HepG2 (cell line): ENCODE measurements around the gene RNF14. TPM values are rescaled to one million over a fixed set of nuclear protein-coding genes. Genes with fewer than 3 reads are reported as not detected.
"Not testable (repeated sequence)": the region's sequence is repeated elsewhere in the genome, so short reads cannot be mapped to it uniquely, and the experiment has no call there.

Source experiments
- ATAC-seq: fragments of 200-7000 bp; cut with Tn5 transposase; 3 replicates; pipeline ENCODE4 v1.9.1; 2020; ENCODE audit warnings: mild to moderate bottlenecking, moderate library complexity
- BruUV-seq: library from RNA; stranded (reverse); fragments of 400-500 nt; replicated peaks from 2 replicates; lab custom pipeline; 2021; lab: Mats Ljungman, UMichigan
- CTCF ChIA-PET: fragments of 300-600 bp; formaldehyde crosslinking; extraction: SDS; loops from one replicate; lab custom pipeline; 2021; ENCODE audit warnings: low total read pairs, inconsistent platforms, low intra/inter-chr PET ratio; lab: Yijun Ruan, JAX
- POLR2A ChIA-PET: fragments of 350-600 bp; sonication (Branson Sonifier 250); formaldehyde crosslinking; loops from one replicate; lab custom pipeline; 2020; ENCODE audit warnings: antibody characterized with exemption, inconsistent platforms; lab: Yijun Ruan, JAX
- DNase-seq: peaks from one replicate; pipeline ENCODE4 v3.0.0-alpha.2; 2015; ENCODE audit warnings: low spot score
- FAIRE-seq: peaks from 3 replicates; lab custom pipeline; 2011; peaks lifted over from hg19 to GRCh38; lab: Jason Lieb, UNC
- H2AFZ ChIP-seq: one replicate; pipeline ENCODE4 v1.6.1; 2011; ENCODE audit warnings: low read length, inconsistent platforms
- H3K27ac ChIP-seq: fragments of 300-600 bp; 3 replicates; pipeline ENCODE4 v1.8.0; 2011; ENCODE audit warnings: mixed run types, mild to moderate bottlenecking, mixed read lengths, low read length, inconsistent platforms; ENCODE audit not compliant: insufficient read depth; ENCODE audit errors: extremely low read length
- H3K27me3 ChIP-seq, 2 experiments: fragments of 200-600 bp in 1 of 2; 2 replicates in 1 of 2; 3 replicates in 1 of 2; pipeline versions ENCODE4 v1.6.0 to v1.8.0; 2011; ENCODE audit warnings: low read length in 2 of 2, mild to moderate bottlenecking in 2 of 2, moderate library complexity in 2 of 2, inconsistent platforms in 1 of 2; ENCODE audit not compliant: insufficient read depth in 2 of 2, control insufficient read depth in 1 of 2
- H3K36me3 ChIP-seq, 2 experiments: fragments of 200-600 bp in 1 of 2; replicated peaks in 1 of 2; 2 replicates in 1 of 2; 3 replicates in 1 of 2; pipeline versions ENCODE4 v1.5.1 to v1.8.0; 2011; ENCODE audit warnings: low read length in 2 of 2, inconsistent platforms in 1 of 2; ENCODE audit not compliant: insufficient read depth in 2 of 2, control insufficient read depth in 1 of 2
- H3K4me1 ChIP-seq: 2 replicates; pipeline ENCODE4 v1.5.1; 2012; ENCODE audit warnings: low read length, inconsistent platforms; ENCODE audit not compliant: insufficient read depth
- H3K4me2 ChIP-seq: 2 replicates; pipeline ENCODE4 v1.6.0; 2011; ENCODE audit warnings: low read depth, low read length, inconsistent platforms
- H3K4me3 ChIP-seq, 3 experiments: fragments of 200-600 bp in 1 of 3; sonication (generic), shearing (Covaris generic) in 1 of 3; replicated peaks in 1 of 3; 2 replicates each; pipeline ENCODE4 v1.5.1; 2011 to 2016; ENCODE audit warnings: low read length in 3 of 3, inconsistent platforms in 2 of 3, low read depth in 2 of 3, mild to moderate bottlenecking in 2 of 3, control low read depth in 1 of 3, mixed read lengths in 1 of 3; ENCODE audit not compliant: insufficient read depth in 1 of 3
- H3K79me2 ChIP-seq: one replicate; pipeline ENCODE4 v1.6.1; 2011; ENCODE audit warnings: low read length, inconsistent platforms; ENCODE audit not compliant: insufficient read depth
- H3K9ac ChIP-seq: 2 replicates; pipeline ENCODE4 v1.6.0; 2011; ENCODE audit warnings: mild to moderate bottlenecking, low read depth, low read length, inconsistent platforms; ENCODE audit not compliant: insufficient read depth
- H3K9me3 ChIP-seq: 2 replicates; pipeline ENCODE4 v1.5.1; 2012; ENCODE audit warnings: mild to moderate bottlenecking, low read length
- H4K20me1 ChIP-seq: 2 replicates; pipeline ENCODE4 v1.6.0; 2011; ENCODE audit warnings: inconsistent platforms, mild to moderate bottlenecking, low read length, moderate library complexity; ENCODE audit not compliant: insufficient read depth
- DNMT3B ChIP-seq: conservative IDR thresholded peaks from 2 replicates; pipeline ENCODE4 v1.6.1; 2016; ENCODE audit warnings: missing biosample characterization, control low read depth
- FOXM1 ChIP-seq: sonication (generic); formaldehyde crosslinking; IDR thresholded peaks from 2 replicates; pipeline ENCODE4 v1.5.0; 2020; ENCODE audit warnings: missing genetic modification reagents
- RXRA ChIP-seq: sonication (generic); formaldehyde crosslinking; IDR thresholded peaks from 2 replicates; pipeline ENCODE4 v1.5.1; 2020; ENCODE audit warnings: missing genetic modification reagents
- ZHX2 ChIP-seq, 2 experiments: sonication (generic) in 1 of 2; formaldehyde crosslinking in 1 of 2; IDR thresholded peaks; 2 replicates each; pipeline versions ENCODE4 v1.6.1 to v1.9.0; 2014 to 2022; ENCODE audit warnings: antibody characterized with exemption in 1 of 2, borderline replicate concordance in 1 of 2, inconsistent platforms in 1 of 2, low read depth in 1 of 2, missing genetic modification reagents in 1 of 2
- ZNF260 ChIP-seq: sonication (generic); formaldehyde crosslinking; IDR thresholded peaks from 2 replicates; pipeline ENCODE4 v1.4.0; 2020; ENCODE audit warnings: missing genetic modification reagents, low read depth, mild to moderate bottlenecking, borderline replicate concordance
- ZNF83 ChIP-seq: sonication (generic); formaldehyde crosslinking; IDR thresholded peaks from 2 replicates; pipeline ENCODE4 v1.4.0; 2020; ENCODE audit warnings: missing genetic modification reagents, mild to moderate bottlenecking, borderline replicate concordance
- WGBS: methylation state at CpG from one replicate; pipeline ENCODE4 v1.1.6; 2017; ENCODE audit warnings: low lambda C conversion rate; 5-methylcytosine and 5-hydroxymethylcytosine counted together
- in situ Hi-C: cut with HindIII; loops from 2 replicates; pipeline ENCODE4 v1.10.0; 2017; ENCODE audit warnings: low pct_unique_long_range_greater_than_20kb; ENCODE audit not compliant: extremely low pct_ligation_motif_present
- intact Hi-C: fragments of 100-400 bp; cut with micrococcal nuclease; formaldehyde crosslinking; loops from one replicate; pipeline ENCODE4 v1.10.0; 2022; ENCODE audit not compliant: unreplicated experiment
- polyA plus RNA-seq, 8 experiments: library from polyadenylated mRNA; depleted of rRNA in 3 of 8; stranded (reverse) in 7 of 8; unstranded in 1 of 8; fragments of >200 nt; fragmentation: Illumina TruSeq in 4 of 8; extraction: Trizol in 4 of 8; gene quantifications; 2 replicates each; pipeline versions ENCODE4 v1.2.1 to v1.2.3, GENCODE V29; 2011 to 2016; ENCODE audit warnings: low read depth in 4 of 8, missing spikeins in 1 of 8, mixed read lengths in 1 of 8; ENCODE audit not compliant: insufficient read depth in 1 of 8
- total RNA-seq, 5 experiments: library from RNA; depleted of rRNA; stranded (reverse); fragments of >200 nt; fragmentation: Illumina TruSeq; extraction: Trizol; gene quantifications; 2 replicates each; pipeline ENCODE4 v1.2.3, GENCODE V29; 2016; ENCODE audit warnings: low read depth in 1 of 5

The RNF14 gene
- total and polyA plus RNA-seq, 2 of the 13 experiments (the other 11 are each of a cell fraction or from before 2014, with no cell fraction given), result 11.3 to 28.1 TPM

- WGBS, result 53% methylated on average over 12 of the region's 13 CpGs
- in situ Hi-C loops (no loop called here), intact Hi-C loops (no loop called here)
- BruUV-seq, result no TSS peak
- Histone ChIP-seq H3K27ac (no peak overlapping the region), H3K4me1 (peaks cover 14% of the 10 kb centered on the region; the same call in 1 of the 2 replicates), H3K36me3 (no peaks in the 10 kb centered on the region), H3K9ac (no peak overlapping the region), H3K4me2 (no peak overlapping the region), H3K9me3 (no peaks in the 10 kb centered on the region), H3K4me3 (no peak overlapping the region), H4K20me1 (no peaks in the 10 kb centered on the region), H3K79me2 (no peaks in the 10 kb centered on the region), H2AFZ (no peak overlapping the region), H3K27me3 (peaks cover 2 to 22% of the 10 kb centered on the region in 2 experiments; a peak in 2 of 5 replicates)
- FAIRE-seq, result no peak
- TF ChIP-seq ZNF83 (CRISPR knock-in tag), result no peak
- no peak for TF ChIP-seq DNMT3B (CRISPR knock-in tag)
- TF ChIP-seq RXRA (CRISPR knock-in tag), result no peak
- no peak for TF ChIP-seq ZHX2 (IDR thresholded peaks at IDR 0.05; ENCODE audit: low read depth)
- no peak for TF ChIP-seq ZHX2 (CRISPR knock-in tag; IDR thresholded peaks at IDR 0.05; ENCODE audit: borderline replicate concordance)
- no peak for TF ChIP-seq FOXM1 (CRISPR knock-in tag)
- TF ChIP-seq ZNF260 (CRISPR knock-in tag), result no peak
- CTCF ChIA-PET, result no interaction called here
- no peak for ATAC-seq
- POLR2A ChIA-PET, result no interaction called here
- no peak for DNase-seq
These were observed 68.0 kb downstream of the RNF14 start for GRCh38 chr5:142036918-142037317.

- H3K4me3 ChIP-seq, H3K4me2 ChIP-seq, H3K9me3 ChIP-seq, CTCF ChIA-PET, BruUV-seq, DNase-seq, H4K20me1 ChIP-seq, H3K27ac ChIP-seq, ATAC-seq, H3K79me2 ChIP-seq, H2AFZ ChIP-seq, H3K9ac ChIP-seq, intact Hi-C loops, in situ Hi-C loops, POLR2A ChIA-PET, FAIRE-seq, H3K36me3 ChIP-seq: not testable (repeated sequence)
- H3K27me3 ChIP-seq, result peaks cover 1 to 15% of the 10 kb centered on the region in 2 experiments; a peak in 2 of 5 replicates
- peaks cover 14% of the 10 kb centered on the region; the same call in 1 of the 2 replicates for H3K4me1 ChIP-seq
- 41% methylated on average over 3 of the region's 3 CpGs for WGBS
These were observed 68.7 kb downstream of the RNF14 start for GRCh38 chr5:142037599-142037998.
